Measurements from ENCODE around the gene RFLNA.

The RFLNA gene

DNA sequence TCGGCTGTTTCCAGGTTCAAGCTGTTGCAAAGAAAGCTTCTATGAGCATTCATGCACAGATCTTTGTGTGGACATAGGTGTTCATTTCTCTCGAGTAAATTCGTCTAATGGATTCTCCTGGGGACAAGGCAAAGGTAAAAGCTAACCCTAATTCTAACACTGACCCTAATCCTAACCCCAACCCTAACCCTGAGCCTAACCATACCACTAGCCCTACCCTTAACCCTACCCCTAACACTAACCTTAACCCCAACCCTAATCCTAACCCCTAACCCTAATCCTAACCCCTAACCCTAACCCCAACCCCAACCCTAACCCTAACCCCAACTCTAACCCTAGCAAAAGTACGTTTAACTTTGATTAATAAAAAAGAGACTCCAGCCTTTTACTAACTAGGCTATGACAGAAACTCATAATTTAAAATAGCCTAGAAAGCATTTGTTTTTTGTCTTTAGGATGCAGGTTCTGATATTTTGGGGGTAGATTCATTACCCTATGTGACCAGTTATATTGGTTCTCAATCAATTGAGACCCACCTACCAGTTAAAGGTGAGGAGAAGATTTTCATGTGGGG, 27.6 kb upstream of the RFLNA start:
- DNase-seq (ENCODE audit: insufficient read length) (no peak), FAIRE-seq (no peak)
- no peak for TF ChIP-seq TAF1 (IDR thresholded peaks at IDR 0.05; ENCODE audit: borderline replicate concordance, low read depth, low read length)
- TF ChIP-seq POLR2AphosphoS5 (IDR thresholded peaks at IDR 0.05; ENCODE audit: low read depth, low read length): no peak

GRCh38 chr12:124270671-124271070, 24.2 kb upstream of the RFLNA start:
- no peak for DNase-seq (ENCODE audit: insufficient read length)
- TF ChIP-seq POLR2A (IDR thresholded peaks at IDR 0.05; ENCODE audit: low read depth, low read length): no peak
- no peak for TF ChIP-seq TAF1 (IDR thresholded peaks at IDR 0.05; ENCODE audit: borderline replicate concordance, low read depth, low read length)
- TF ChIP-seq POLR2AphosphoS5 (IDR thresholded peaks at IDR 0.05; ENCODE audit: low read depth, low read length): no peak
- no peak for FAIRE-seq

DNA sequence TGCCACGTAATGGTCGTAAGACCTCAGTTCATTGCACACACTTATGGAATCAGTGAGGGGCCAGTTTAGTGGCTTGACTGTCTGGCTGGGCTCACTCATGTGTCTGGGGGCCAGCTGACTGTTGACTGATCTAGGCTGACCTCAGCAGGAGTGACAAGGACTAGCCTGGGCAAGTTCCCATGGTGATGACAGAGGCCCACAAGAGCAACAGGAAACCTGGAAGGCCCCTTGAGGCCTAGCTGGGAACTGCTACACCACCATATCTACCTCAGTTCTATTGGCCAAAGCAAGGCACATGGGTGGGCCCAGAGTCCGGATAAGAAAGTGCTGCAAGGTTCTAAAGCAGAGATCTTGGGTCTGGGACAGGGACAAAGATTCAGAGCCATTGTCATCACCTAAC, 21.3 kb upstream of the RFLNA start:
- TF ChIP-seq POLR2A (IDR thresholded peaks at IDR 0.05; ENCODE audit: low read depth, low read length) (no peak), POLR2AphosphoS5 (IDR thresholded peaks at IDR 0.05; ENCODE audit: low read depth, low read length) (no peak), TAF1 (IDR thresholded peaks at IDR 0.05; ENCODE audit: borderline replicate concordance, low read depth, low read length) (no peak)
- no peak for DNase-seq (ENCODE audit: insufficient read length)
- no peak for FAIRE-seq

- no peak for FAIRE-seq
- TF ChIP-seq TAF1 (IDR thresholded peaks at IDR 0.05; ENCODE audit: borderline replicate concordance, low read depth, low read length) (no peak), POLR2A (IDR thresholded peaks at IDR 0.05; ENCODE audit: low read depth, low read length) (no peak)
- no peak for DNase-seq (ENCODE audit: insufficient read length)
These were observed 18.6 kb upstream of the RFLNA start for GRCh38 chr12:124276337-124276736.

GRCh38 chr12:124277394-124278241, 17.3 kb upstream of the RFLNA start:
- no peak for DNase-seq (ENCODE audit: insufficient read length)
- no peak for FAIRE-seq
- TF ChIP-seq TAF1 (IDR thresholded peaks at IDR 0.05; ENCODE audit: borderline replicate concordance, low read depth, low read length) (no peak), POLR2AphosphoS5 (IDR thresholded peaks at IDR 0.05; ENCODE audit: low read depth, low read length) (no peak), POLR2A (IDR thresholded peaks at IDR 0.05; ENCODE audit: low read depth, low read length) (no peak)

DNA sequence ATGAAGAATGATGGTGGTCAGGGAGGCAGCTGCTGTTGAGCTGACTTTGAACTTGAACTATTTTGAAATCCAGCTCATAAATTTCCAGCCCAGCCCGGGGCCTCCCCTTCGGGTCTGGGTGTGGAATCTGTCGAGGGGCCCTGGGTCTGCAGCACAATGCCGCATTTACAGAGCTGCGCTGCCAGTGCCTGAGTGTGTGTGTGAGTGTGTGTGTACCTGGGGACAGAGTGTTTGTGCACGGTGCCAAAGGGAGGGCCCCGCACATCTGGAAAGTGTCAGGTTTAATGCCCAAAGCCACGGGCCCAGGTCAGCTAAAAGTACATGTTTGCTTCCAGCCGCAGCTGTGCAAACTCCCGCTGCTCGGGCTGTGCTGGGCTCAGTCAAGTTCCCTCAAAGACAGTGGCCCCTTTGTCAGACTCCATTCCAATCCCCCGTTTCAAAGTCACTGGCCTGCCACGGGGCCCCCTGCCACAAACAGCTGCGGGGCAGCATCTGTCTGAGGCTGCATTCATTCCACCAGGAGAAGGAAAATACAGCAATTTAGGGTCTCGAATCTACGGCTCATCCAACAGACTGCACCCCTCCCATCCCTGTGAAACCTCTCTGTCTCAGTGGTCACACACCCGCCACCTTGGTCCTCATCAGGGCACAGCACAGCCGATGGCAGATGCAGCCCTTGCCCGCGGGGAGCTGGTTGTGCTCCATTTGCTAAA, 16.3 kb upstream of the RFLNA start:
- no peak for TF ChIP-seq POLR2AphosphoS5 (IDR thresholded peaks at IDR 0.05; ENCODE audit: low read depth, low read length)
- TF ChIP-seq TAF1 (IDR thresholded peaks at IDR 0.05; ENCODE audit: borderline replicate concordance, low read depth, low read length): no peak
- TF ChIP-seq POLR2A (IDR thresholded peaks at IDR 0.05; ENCODE audit: low read depth, low read length): no peak
- no peak for DNase-seq (ENCODE audit: insufficient read length)
- FAIRE-seq: no peak

DNA sequence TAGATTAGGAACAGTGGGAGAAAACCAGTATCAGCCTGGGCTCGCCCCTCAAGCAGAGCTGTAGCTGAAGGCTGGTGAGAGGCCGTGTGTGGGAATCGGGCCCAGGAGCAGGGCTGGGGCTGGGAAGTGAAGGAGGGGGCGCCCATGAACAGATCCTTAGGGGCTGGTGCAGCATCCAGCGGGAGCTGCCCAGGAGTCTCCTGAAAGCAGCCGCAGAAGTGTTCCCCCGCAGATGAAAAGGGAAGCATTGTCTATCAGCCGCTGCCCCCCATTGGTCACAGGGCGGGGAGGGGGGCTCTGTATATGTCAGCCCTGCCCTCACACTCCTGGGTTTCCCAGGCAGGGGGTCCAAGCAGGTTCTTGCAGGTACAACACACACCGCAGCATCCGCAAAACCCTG, 15.6 kb upstream of the RFLNA start:
- FAIRE-seq: no peak

DNA sequence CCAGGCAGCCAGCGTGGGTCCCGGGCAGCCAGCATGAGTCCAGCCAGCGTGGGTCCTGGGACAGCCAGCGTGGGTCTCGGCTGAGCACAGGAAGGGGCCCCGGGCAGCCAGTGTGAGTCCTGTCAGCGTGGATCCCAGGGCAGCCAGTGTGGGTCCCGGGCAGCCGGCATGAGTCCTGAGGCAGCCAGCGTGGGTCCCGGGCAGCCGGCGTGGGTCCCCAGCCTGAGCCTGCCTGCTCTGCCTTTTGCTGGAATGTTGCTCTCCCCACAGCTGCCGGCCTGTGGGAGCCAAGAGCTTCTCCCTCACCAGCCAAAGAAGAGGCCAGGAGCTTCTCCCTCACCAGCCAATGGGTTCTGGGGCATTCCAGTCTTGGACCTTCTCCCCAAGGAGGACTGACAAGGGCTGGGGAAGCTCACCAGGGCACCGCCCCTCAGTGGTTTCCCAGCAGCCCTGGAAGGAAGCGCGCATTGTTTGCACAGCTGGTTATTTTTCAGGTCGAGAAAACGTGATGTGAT, 15.0 kb upstream of the RFLNA start:
- no peak for DNase-seq (ENCODE audit: insufficient read length)
- no peak for TF ChIP-seq TAF1 (IDR thresholded peaks at IDR 0.05; ENCODE audit: borderline replicate concordance, low read depth, low read length)
- no peak for TF ChIP-seq POLR2AphosphoS5 (IDR thresholded peaks at IDR 0.05; ENCODE audit: low read depth, low read length)
- no peak for TF ChIP-seq POLR2A (IDR thresholded peaks at IDR 0.05; ENCODE audit: low read depth, low read length)
- no peak for FAIRE-seq

More for the DNA sequence above, 15.6 kb upstream of the RFLNA start:
- DNase-seq (ENCODE audit: insufficient read length): no peak
- no peak for TF ChIP-seq TAF1 (IDR thresholded peaks at IDR 0.05; ENCODE audit: borderline replicate concordance, low read depth, low read length)
- no peak for TF ChIP-seq POLR2AphosphoS5 (IDR thresholded peaks at IDR 0.05; ENCODE audit: low read depth, low read length)
- TF ChIP-seq POLR2A (IDR thresholded peaks at IDR 0.05; ENCODE audit: low read depth, low read length): no peak

DNA sequence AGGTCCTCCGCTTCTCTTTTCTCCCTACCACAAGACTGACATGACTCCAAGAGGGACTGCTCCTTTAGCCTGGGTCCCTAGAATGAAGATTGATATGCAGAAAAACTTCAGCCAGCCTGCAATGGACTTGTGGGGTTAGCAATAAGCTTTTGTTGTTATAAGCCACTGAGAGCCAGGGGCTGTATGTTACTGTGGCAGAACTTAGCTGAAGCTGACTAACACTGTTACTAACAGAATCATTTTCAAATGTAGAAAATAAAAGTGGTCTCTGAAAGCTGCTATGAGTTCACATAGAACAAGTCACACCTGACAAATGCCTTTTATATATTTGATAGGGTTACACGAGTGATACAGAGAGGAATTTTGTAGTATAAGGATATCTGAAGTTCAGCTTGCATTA, 13.6 kb upstream of the RFLNA start:
- FAIRE-seq (no peak), DNase-seq (ENCODE audit: insufficient read length) (no peak)
- TF ChIP-seq TAF1 (IDR thresholded peaks at IDR 0.05; ENCODE audit: borderline replicate concordance, low read depth, low read length) (no peak), POLR2AphosphoS5 (IDR thresholded peaks at IDR 0.05; ENCODE audit: low read depth, low read length) (no peak), POLR2A (IDR thresholded peaks at IDR 0.05; ENCODE audit: low read depth, low read length) (no peak)

DNA sequence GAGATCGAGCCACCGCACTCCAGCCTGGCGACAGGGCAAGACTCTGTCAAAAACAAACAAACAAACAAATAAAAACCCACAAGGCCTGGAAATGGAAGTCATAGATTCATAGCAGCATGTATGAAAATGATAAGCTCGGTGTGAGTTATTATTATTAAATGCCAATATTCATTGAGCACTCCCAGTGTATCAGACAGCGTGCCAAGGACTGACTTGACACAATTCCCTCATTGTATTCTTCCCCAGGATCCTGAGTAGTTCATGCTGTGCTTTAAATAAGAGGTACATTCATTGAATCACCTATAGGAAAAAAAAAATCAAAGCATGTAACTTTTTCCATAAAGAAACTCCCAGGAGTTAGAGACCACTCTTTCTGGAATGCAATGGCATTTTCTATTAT, 12.6 kb upstream of the RFLNA start:
- FAIRE-seq (no peak), DNase-seq (ENCODE audit: insufficient read length) (no peak)
- no peak for TF ChIP-seq POLR2AphosphoS5 (IDR thresholded peaks at IDR 0.05; ENCODE audit: low read depth, low read length)
- no peak for TF ChIP-seq TAF1 (IDR thresholded peaks at IDR 0.05; ENCODE audit: borderline replicate concordance, low read depth, low read length)
- no peak for TF ChIP-seq POLR2A (IDR thresholded peaks at IDR 0.05; ENCODE audit: low read depth, low read length)

DNA sequence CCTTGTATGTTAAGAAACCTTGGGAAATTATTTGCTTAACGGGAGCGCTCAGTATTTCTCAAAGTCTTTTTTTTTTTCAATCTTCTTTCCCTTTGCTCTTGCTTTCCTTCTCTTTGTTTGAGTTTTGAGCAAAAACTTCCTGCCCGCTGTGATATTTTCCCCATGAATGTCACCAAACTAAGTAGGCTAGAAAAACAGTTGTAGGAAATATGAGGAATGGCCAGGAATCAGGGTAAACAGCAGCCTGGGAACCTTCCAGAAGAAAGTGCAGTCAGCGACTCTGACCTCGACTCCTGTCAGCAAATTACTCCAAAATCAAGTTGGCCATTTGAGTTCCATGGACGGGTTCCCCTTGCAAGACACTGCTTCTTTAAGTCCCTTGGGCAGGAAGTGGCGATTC, 11.6 kb upstream of the RFLNA start:
- DNase-seq (ENCODE audit: insufficient read length) (no peak), FAIRE-seq (no peak)
- TF ChIP-seq POLR2A (IDR thresholded peaks at IDR 0.05; ENCODE audit: low read depth, low read length) (no peak), TAF1 (IDR thresholded peaks at IDR 0.05; ENCODE audit: borderline replicate concordance, low read depth, low read length) (no peak), POLR2AphosphoS5 (IDR thresholded peaks at IDR 0.05; ENCODE audit: low read depth, low read length) (no peak)

All from GM12892 (cell line).